Right atrium auricular region (tissue), 2 donors: ENCODE data around the gene KAZN. TPM values are rescaled to one million over a fixed set of nuclear protein-coding genes. Genes with fewer than 3 reads are reported as not detected.

Experiments
- DNase-seq: peaks from one replicate; pipeline ENCODE4 v3.0.0-alpha.2; 2019; ENCODE audit warnings: low spot score
- H3K27ac ChIP-seq, 2 donors: fragments of 200-600 bp; sonication (generic); 1 replicate in 1 of 2; 2 replicates in 1 of 2; pipeline ENCODE4 v1.5.1; 2016 to 2019
- H3K27me3 ChIP-seq, 2 donors: fragments of 200-600 bp; sonication (generic); one replicate each; pipeline versions ENCODE4 v1.5.1 to v1.6.0; 2017 to 2019
- H3K36me3 ChIP-seq: fragments of 200-600 bp; sonication (generic); one replicate; pipeline ENCODE4 v1.5.1; 2016
- H3K4me1 ChIP-seq, 2 donors: fragments of 200-600 bp; sonication (generic); one replicate each; pipeline versions ENCODE4 v1.5.1 to v1.6.0; 2017 to 2019
- H3K4me3 ChIP-seq, 2 donors: fragments of 200-600 bp; sonication (generic); 1 replicate in 1 of 2; 2 replicates in 1 of 2; pipeline ENCODE4 v1.5.1; 2017 to 2019; ENCODE audit warnings: mild to moderate bottlenecking in 1 of 2, moderate library complexity in 1 of 2
- H3K9me3 ChIP-seq, 2 donors: fragments of 200-600 bp; sonication (generic); one replicate each; pipeline ENCODE4 v1.5.1; 2019
- total RNA-seq, 2 donors: library from RNA; depleted of rRNA; stranded (reverse); fragments of >200 nt; gene quantifications; one replicate each; pipeline ENCODE4 v1.1.0, GENCODE V29; 2016
- TF ChIP-seq, protein P1 (sequence below), 2 donors: fragments of 200-600 bp; sonication (generic); IDR thresholded peaks; one replicate each; pipeline ENCODE4 v1.5.1; 2019; ENCODE audit warnings: antibody characterized with exemption in 2 of 2

Gene KAZN
- total RNA-seq, 2 donors from 2014 or later, result 3.9 to 6.8 TPM

DNA sequence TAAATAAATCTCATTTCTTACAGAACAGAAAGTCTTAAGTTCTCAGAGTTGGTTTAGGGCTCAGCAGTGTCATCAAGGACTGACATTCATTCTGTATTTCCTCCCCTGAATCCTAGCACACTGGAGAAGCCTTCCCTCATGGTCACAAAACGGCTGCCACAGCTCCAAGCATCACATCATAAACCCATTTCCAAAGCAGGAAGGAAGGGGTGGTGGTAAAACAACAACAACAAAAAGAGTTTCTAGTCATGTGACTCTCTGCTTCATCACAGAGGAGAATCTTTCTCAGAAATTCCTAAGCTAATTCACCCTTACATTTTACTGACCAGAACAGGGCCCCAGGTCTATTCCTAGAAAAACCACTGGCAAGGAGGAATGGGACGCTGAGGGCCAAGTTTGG, 210.3 kb downstream of the KAZN start:
- H3K4me3 ChIP-seq, result no peak overlapping the region
- peaks cover 0 to 32% of the 10 kb centered on the region in 2 donors for H3K9me3 ChIP-seq
- H3K4me1 ChIP-seq, result no peaks in the 10 kb centered on the region
- no peak for DNase-seq
- H3K27ac ChIP-seq, result no peak overlapping the region
- TF ChIP-seq, protein P1, sequence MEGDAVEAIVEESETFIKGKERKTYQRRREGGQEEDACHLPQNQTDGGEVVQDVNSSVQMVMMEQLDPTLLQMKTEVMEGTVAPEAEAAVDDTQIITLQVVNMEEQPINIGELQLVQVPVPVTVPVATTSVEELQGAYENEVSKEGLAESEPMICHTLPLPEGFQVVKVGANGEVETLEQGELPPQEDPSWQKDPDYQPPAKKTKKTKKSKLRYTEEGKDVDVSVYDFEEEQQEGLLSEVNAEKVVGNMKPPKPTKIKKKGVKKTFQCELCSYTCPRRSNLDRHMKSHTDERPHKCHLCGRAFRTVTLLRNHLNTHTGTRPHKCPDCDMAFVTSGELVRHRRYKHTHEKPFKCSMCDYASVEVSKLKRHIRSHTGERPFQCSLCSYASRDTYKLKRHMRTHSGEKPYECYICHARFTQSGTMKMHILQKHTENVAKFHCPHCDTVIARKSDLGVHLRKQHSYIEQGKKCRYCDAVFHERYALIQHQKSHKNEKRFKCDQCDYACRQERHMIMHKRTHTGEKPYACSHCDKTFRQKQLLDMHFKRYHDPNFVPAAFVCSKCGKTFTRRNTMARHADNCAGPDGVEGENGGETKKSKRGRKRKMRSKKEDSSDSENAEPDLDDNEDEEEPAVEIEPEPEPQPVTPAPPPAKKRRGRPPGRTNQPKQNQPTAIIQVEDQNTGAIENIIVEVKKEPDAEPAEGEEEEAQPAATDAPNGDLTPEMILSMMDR (IDR thresholded peaks at IDR 0.05), result no peak
- no peaks in the 10 kb centered on the region for H3K27me3 ChIP-seq
- no peaks in the 10 kb centered on the region for H3K36me3 ChIP-seq

DNA sequence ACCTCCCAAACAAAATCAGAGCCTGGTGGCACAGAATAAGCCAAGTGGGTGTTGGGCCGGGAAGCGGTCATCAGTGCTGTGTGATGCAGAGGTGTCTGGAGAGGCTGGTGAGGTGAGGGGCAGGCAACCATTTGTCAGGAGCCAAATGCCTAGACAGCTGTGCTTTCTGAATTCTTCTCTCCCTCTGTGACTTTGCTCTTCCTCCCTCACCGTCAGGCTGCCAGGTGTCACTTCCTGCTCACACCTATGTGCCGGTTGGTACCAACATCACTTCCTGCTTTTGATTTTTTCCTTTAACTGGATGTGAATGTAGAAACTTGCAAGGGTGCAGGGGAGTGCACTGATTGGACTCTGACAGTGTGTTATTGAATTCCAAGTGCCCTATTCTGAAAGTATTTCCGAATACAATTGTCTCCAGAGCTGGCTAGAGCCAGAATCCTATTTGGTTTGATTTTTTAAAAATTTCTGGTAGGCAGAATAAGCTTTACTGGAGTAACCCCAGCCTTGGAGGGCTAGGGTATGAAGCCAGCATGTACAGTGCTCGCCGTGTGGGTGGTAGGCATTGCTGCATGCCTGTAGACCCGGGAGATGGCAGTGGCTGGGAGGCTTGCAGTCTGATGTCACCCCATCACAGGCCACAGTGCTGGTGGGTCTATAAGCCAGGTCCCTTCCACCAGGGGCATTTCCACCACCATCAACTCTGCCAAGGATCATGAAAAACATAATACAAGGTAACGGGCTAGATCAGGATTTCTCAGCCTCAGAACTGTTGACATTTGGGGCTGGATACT, 210.9 kb downstream of the KAZN start:
- DNase-seq, result no peak
- H3K36me3 ChIP-seq, result no peaks in the 10 kb centered on the region
- H3K27ac ChIP-seq, result no peak overlapping the region
- peaks cover 0 to 32% of the 10 kb centered on the region in 2 donors for H3K9me3 ChIP-seq
- no peaks in the 10 kb centered on the region for H3K4me1 ChIP-seq
- no peak overlapping the region for H3K4me3 ChIP-seq
- no peaks in the 10 kb centered on the region for H3K27me3 ChIP-seq
- TF ChIP-seq, protein P1 (IDR thresholded peaks at IDR 0.05), result no peak

DNA sequence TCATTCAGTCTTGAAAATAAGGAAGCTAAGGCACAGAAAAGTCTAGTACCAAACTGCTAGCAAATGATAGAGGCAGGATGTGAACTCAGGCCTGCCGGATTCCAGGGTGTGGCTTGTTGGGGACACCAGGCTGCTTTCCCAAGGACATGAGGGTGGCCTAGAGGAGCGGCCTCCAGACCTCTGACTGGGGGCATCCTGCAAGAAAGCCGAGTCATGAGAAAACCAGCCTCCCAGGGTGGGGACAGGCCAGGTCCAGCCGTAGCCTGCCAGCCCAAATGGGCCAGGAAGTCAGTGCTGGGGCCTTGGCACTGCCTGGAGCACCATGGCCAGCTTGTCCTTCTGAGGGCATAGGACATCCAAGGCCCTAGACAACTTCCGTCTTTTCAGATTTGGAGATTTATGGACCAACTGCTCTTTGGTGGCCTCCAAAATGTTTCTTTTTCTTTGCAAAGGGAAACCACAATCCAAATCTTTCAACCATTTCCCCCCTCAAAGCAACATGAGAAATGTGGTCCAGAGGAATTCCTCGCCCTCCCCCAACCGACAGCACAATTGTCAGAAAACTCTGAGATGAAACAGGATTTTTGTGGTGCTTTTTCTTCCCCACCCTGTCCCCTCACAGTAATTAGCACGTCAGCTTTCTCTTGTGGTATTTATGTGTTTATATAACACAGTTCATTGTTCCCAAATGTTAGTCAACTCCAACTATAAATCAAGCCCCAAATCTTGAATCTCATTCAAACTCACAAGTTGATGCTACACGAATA, 212.3 kb downstream of the KAZN start:
- Histone ChIP-seq H3K9me3 (peaks cover 0 to 30% of the 10 kb centered on the region in 2 donors), H3K4me3 (no peak overlapping the region), H3K27ac (no peak overlapping the region), H3K4me1 (peaks cover 0 to 7% of the 10 kb centered on the region in 2 donors), H3K36me3 (no peaks in the 10 kb centered on the region), H3K27me3 (no peaks in the 10 kb centered on the region)
- TF ChIP-seq, protein P1 (IDR thresholded peaks at IDR 0.05), result no peak
- DNase-seq, result no peak

DNA sequence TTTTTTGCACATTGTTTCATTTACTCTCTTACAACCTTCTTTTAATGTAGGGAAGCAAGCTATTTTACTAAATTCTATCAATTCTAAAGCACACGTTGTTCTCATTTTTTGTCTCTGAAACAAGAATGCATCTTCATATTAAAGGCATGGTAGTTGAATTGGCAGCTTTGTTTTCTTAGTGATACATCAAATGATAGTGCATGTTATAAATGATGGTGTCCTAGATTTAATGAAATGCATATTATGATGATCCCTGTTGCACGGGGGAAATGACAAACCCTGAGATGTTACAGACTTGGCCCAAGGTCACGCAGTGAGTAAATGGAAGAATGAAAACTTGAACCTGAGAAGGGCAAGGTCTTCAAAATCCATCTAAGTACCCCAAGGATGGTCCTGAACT, 213.1 kb downstream of the KAZN start:
- DNase-seq, result no peak
- TF ChIP-seq, protein P1 (IDR thresholded peaks at IDR 0.05), result no peak
- H3K27me3 ChIP-seq, result no peaks in the 10 kb centered on the region
- H3K36me3 ChIP-seq, result no peaks in the 10 kb centered on the region
- H3K9me3 ChIP-seq, result peaks cover 0 to 28% of the 10 kb centered on the region in 2 donors
- H3K4me3 ChIP-seq, result no peak overlapping the region
- no peak overlapping the region for H3K27ac ChIP-seq
- H3K4me1 ChIP-seq, result peaks cover 0 to 7% of the 10 kb centered on the region in 2 donors

DNA sequence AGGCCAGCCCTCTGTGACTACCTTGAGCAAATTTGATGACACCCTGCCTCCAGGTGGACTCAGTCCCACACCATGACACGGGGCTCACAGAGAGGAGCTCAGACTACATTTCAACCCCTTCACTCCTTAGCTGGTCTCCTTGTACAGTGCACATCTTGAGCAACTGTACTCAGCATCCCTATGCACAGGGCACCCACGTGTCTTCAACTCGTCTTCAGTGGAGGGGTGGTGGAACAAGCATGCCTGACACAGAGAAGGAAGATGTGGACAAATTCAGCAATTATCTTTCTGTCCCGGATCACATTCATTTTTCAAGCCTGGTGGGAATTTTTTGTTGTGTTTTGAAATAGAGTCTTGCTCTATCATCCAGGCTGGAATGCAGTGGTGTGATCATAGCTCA, 213.7 kb downstream of the KAZN start:
- Histone ChIP-seq H3K36me3 (no peaks in the 10 kb centered on the region), H3K27me3 (no peaks in the 10 kb centered on the region), H3K4me1 (peaks cover 0 to 7% of the 10 kb centered on the region in 2 donors), H3K4me3 (no peak overlapping the region), H3K27ac (no peak overlapping the region), H3K9me3 (peaks cover 0 to 22% of the 10 kb centered on the region in 2 donors)
- TF ChIP-seq, protein P1 (IDR thresholded peaks at IDR 0.05), result no peak
- no peak for DNase-seq
